Left lobe of liver (tissue), 2 donors: ENCODE data around the gene PARD6B. TPM values are rescaled to one million over a fixed set of nuclear protein-coding genes. Genes with fewer than 3 reads are reported as not detected.
"Not testable (repeated sequence)": the region's sequence is repeated elsewhere in the genome, so short reads cannot be mapped to it uniquely, and the experiment has no call there.

Source experiments
- ATAC-seq: fragments of 200-7000 bp; cut with Tn5 transposase; one replicate; pipeline ENCODE4 v1.9.1; 2020; ENCODE audit warnings: mild to moderate bottlenecking, moderate library complexity
- DNase-seq: peaks from one replicate; pipeline ENCODE4 v3.0.0-alpha.2; 2020; ENCODE audit warnings: low spot score
- total RNA-seq: library from RNA; stranded (reverse); gene quantifications from one replicate; pipeline ENCODE4 v1.2.1, GENCODE V29; 2021
- donor health status: DM: no; HTN: no; CAD: no; lungs with moderate emphysema.
- donor health status: DM: no; HTN: yes; CAD: no.

Gene PARD6B
- total RNA-seq, 1 donor from 2014 or later, result 10.9 TPM

GRCh38 chr20:50794846-50795634 is 63.7 kb downstream of the PARD6B start, which contains the start of gene BCAS4:
Gene BCAS4, plus strand, starts transcription at chr20:50795061. Its CDS starts 23 bp downstream, at chr20:50795084.
- ATAC-seq, result peak; percentile 94

GRCh38 chr20:50797142-50797541 is 65.8 kb downstream of the PARD6B start:
- no peak for ATAC-seq
- no peak for DNase-seq

More at GRCh38 chr20:50794846-50795634, 63.7 kb downstream of the PARD6B start, which contains the start of gene BCAS4:
- DNase-seq, result peak; percentile 81

DNA sequence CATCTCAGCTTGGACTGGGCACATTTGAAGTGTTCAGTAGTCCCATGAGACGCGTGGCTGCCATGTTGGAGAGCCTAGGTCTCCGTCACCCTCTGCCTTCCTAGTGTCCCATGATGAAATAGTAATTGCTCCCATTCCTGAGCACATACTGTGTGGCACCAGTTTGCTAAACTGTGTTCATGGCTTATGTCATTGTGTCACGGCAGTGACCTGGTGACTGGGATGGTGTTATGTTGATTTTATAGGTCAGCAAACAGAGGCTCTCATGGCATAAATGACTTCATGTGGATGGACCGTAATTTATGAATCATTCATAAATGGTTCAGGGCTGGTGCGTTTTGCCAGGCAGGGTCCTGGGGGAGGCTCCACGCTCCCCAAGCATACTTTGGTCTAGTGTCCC is 67.3 kb downstream of the PARD6B start:
- DNase-seq (no peak), ATAC-seq (no peak)

DNA sequence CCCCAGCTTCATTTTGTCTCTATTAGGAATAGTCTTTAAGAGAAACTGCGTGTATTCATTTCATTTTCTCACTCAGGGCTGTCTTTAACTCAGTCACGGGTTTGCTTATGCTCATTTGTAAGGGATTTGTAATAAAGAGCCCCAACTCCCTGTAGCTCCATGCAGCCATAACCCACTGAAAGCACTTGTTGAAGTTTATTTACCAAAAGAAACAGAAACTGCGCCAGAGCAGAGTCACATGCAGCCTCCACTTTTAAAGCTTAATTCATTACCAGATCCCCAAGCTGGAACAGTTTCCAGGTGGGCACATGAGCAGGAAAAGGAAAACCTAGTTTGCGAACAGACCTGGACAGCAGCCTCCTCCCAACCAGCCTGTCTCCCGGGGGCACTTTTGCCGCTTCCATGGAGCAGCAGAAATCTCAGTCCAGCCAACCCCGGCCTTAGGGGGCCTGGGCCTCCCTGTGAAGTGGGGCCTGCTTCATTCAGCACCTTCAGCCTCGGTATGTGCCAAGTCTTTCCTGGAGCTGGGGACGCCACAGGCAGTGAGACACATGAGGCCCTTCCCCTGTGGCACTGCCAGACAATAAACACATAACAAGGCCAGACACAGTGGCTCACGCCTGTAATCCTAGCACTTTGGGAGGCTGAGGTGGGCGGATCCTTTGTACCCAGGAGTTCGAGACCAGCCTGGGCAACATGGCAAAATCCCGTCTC is 68.0 kb downstream of the PARD6B start:
- ATAC-seq (no peak), DNase-seq (no peak)

DNA sequence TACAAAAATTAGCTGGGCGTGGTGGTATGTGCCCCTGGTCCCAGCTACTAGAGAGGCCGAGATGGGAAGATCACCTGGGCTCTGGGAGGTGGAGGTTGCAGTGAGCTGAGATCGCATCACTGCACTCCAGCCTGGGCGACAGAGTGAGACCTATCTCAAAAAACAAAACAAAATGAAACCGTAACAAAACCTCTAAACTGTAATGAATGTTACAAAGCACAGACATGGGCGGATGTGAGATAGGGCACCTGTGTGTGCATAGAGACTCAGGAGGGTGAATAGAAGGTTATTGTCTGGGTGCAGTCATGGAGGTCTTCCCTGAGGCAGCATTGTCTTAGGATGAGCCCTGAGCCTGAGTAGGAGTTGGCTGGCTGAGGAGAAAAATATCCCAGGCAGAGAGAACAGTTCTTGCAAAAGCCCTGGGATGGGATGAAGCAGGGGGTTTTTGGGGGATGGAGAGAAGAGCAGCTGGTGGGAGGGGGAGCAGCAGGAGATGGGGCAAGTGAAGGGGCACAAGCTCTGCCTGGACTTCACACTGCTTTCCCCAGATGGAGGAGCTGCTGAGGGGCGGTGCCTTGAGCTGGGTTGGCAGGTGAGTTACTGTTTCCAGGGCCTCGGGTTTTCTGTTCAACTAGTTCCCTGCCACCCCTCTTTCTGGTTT is 68.6 kb downstream of the PARD6B start:
- no peak for ATAC-seq

DNA sequence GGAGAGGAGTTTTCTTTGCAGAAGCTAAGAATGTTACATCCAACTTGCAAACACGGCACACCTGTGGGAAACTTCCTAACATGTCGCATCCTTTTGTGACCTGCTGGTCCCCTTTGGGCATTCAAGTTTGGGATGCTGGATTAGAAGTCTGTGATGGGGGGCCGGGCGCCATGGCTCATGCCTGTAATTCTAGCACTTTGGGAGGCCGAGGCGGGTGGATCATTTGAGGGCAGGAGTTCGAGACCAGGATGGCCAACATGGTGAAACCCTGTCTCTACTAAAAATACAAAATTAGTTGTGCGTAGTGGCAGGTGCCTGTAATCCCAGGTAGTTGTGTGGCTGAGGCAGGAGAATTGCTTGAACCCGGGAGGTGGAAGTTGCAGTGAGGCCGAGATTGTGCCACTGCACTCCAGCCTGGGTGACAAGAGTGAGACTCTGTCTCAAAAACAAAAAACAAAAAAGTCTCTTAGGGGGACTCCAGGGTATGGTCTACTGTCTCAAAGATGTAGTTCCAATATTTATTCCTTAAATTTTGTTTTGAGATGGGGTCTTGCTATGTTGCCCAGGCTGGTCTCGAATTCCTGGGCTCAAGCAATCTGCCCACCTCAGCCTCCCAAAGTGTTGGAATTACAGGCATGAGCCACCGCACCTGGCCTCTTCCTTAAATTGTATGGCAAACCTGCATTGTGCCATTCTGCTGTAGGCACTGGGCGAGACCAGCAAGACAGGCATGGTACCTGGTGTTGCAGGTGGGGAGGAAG is 69.8 kb downstream of the PARD6B start:
- DNase-seq, ATAC-seq: not testable (repeated sequence)

More for the DNA sequence above, 68.6 kb downstream of the PARD6B start:
- no peak for DNase-seq

- no peak for DNase-seq
These were observed 70.4 kb downstream of the PARD6B start for GRCh38 chr20:50801747-50802125.

GRCh38 chr20:50802289-50802688 is 70.9 kb downstream of the PARD6B start:
- DNase-seq (no peak), ATAC-seq (no peak)

More at GRCh38 chr20:50801747-50802125, 70.4 kb downstream of the PARD6B start:
- ATAC-seq, result no peak

- DNase-seq (no peak), ATAC-seq (no peak)
These were observed 73.3 kb downstream of the PARD6B start for GRCh38 chr20:50804437-50805348.

DNA sequence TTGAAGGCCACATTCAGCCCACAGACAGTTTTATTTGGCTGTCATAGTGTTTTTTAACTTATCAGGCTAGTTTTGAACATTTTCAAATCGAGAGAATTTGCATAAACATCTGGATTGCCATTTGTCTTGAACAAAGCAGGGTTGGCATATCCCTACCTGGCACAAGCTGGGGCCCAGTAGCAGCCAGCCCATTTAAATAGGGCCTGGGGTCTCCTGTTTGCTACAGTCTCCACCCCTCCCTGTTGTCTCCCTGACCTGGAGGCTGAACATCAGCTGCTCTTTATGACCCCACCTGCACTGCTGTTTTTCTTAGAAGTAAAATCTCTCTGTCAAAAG is 73.9 kb downstream of the PARD6B start:
- ATAC-seq (no peak), DNase-seq (no peak)

DNA sequence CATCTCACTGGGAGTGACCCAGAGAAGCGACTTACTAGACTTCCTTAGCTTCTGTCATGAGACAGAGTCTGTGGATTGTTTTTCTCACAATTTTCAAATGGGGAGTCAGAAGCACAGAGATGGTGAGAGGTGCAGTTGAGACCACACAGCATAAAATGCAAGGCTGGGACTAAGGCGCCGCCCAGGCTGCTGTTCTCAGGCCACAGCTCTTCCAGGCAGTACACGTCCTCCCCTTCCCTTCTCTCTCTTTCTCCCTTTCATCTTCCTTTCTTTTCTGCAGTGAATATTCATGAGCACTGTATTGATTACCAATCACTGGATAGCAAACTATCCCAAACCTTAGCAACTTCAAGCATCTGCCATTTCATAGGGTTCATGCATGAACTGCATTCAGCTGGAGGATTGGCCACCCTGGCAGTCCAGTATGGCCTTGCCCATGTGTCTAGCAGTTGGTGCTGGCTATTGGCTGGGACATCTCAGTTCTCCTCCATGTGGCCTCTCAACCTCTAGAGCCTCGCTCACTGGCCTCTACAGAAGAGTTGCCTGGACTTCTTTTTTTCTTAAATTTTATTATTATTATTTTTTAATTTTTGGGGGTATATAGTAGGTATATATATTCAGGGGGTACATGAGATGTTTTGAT is 74.9 kb downstream of the PARD6B start:
- no peak for ATAC-seq
- DNase-seq, result no peak

Other genes with a start within 250 kb of the PARD6B start
- gene PTPN1, start 221.2 kb upstream of the PARD6B start, total RNA-seq, result 8.9 TPM
- 20.1 TPM for gene RIPOR3, start 40.0 kb upstream of the PARD6B start, total RNA-seq
- 0.83 TPM for gene BCAS4, start 63.5 kb downstream of the PARD6B start, total RNA-seq
- gene ADNP, start 199.9 kb downstream of the PARD6B start, total RNA-seq, result 21.1 TPM
- gene DPM1, start 227.0 kb downstream of the PARD6B start, total RNA-seq, result 13.6 TPM
- 2.6 TPM for gene MOCS3, start 227.2 kb downstream of the PARD6B start, total RNA-seq